HG02588 (cell line): ENCODE results near the gene ASIC4.

Experiments
- ATAC-seq: cut with Tn5 transposase; IDR thresholded peaks from one replicate; pipeline ENCODE4 v1.9.1; 2021; ENCODE audit warnings: mild to moderate bottlenecking, moderate library complexity; ENCODE audit not compliant: unreplicated experiment

ASIC4 gene

GRCh38 chr2:219514196-219514761, at the start of gene ASIC4:
Gene ASIC4, plus strand, starts transcription at chr2:219514482. Its CDS starts 243 bp downstream, at chr2:219514725.
- ATAC-seq: no peak

- no peak for ATAC-seq
Observed at GRCh38 chr2:219465659-219466561, 48.4 kb upstream of the ASIC4 start.

DNA sequence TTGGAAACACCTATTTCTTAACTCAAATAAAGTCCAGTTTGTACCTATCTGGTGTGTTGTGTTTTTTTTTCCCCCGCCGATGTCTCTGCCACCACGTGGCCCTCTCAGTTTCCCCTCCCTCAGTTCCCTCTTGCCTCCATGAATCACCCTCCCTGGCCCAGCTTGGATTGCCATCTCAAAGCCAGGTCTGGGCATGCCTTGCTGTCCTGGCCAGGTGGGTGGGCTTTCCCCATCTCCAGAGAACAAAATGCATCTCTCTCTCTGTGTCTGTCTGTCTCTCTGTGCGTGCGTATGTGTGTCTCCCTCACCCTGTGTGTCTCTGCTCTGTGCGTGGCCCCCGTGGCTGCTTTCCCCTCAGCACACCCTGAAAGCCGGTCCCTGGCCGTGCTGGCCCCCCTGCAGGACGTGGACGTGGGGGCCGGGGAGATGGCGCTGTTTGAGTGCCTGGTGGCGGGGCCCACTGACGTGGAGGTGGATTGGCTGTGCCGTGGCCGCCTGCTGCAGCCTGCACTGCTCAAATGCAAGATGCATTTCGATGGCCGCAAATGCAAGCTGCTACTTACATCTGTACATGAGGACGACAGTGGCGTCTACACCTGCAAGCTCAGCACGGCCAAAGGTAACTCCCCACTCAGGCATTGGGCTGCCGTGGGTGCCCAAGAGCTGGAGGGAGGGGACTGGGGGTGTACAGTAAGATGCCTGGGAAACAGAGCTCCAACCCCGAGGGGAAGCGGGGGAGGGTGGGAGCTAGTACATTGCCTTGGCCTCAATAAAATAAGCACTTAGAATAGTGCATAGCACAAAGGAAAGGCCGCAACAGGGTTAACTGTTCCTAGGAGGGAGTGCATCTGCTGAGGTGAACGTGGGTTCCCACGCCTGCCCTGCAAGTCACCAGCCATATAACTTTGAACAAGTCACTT, 47.2 kb upstream of the ASIC4 start:
- no peak for ATAC-seq

DNA sequence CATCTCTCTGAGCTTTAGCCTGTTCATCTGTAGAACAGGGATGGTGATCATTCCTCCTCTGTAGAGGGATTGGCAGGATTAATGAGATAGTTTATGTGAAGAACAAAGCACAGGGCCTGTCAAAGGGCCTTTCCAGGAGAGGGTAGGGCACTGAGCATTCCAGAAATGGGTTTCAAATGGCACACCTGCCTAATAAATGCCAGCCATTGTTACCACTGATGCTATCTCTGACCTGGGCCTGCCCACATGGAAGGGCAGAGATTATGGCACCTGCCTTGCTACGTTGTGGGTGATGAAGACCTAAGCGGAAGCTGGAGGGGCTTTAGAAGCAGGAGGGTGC, 46.6 kb upstream of the ASIC4 start:
- no peak for ATAC-seq

- ATAC-seq: no peak
Observed at GRCh38 chr2:219468410-219469185, 45.7 kb upstream of the ASIC4 start.

DNA sequence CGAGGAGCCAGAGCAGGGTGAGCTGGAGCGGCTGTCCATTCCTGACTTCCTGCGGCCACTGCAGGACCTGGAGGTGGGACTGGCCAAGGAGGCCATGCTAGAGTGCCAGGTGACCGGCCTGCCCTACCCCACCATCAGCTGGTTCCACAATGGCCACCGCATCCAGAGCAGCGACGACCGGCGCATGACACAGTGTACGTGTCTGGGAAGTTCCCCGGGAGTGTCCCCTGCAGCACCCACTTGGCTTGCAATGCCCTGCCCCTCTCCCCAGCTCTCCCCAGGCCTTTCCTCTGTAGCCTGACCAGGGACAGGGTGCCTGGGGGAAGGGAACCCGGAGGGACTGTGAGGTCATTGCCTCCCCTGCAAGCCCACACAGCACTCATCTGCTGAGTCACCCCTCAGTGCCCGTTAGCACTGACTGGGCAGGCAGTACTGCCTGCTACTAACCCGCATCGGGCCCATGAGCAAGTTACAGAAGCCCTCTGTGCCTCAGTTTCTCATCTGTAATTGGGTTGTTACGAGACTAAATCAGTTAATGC, 45.0 kb upstream of the ASIC4 start:
- no peak for ATAC-seq

DNA sequence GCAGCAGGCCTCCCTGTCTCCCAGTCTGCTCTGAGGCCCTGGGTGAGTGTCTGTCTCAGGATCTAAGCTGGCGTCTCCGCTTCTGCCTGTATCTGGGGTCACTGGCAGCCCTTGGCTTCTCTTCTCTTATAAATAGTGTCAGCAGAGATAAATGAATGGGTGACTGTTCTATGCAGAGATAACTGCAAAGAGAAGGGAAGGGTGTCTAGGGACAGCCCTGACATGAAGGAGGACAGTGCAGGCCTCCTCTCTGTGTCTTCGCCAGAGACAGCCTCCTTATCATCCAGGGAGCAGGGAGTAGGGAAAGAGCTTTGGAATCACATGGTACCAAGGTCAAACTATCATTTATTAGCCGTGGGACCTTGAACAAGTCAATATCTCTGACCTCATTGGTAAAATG, 43.9 kb upstream of the ASIC4 start:
- ATAC-seq: no peak

- ATAC-seq: no peak
Observed at GRCh38 chr2:219471476-219472371, 42.6 kb upstream of the ASIC4 start.

GRCh38 chr2:219472629-219473187, 41.6 kb upstream of the ASIC4 start:
- no peak for ATAC-seq

- no peak for ATAC-seq
Observed at GRCh38 chr2:219473511-219473910, 40.8 kb upstream of the ASIC4 start.

GRCh38 chr2:219474285-219475060, 39.8 kb upstream of the ASIC4 start:
- no peak for ATAC-seq

DNA sequence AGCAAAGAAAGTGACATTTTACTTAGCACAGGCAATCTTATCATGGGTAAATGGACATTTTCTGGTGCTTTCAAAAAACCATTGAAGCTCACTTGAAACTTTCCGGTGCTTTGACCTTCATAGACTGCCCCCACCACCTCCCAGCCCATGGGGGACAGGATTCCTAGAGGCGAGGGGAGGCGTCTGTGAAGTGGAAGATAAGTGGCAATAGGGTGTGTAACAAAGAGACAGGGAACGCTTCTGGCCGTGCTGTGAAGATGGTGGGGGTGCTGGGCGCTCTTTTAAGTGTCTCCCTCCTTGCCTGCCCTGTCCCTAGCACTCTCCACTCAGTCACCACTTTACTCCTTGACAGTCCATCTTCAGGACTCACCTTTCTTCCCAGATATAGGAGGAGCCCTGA, 39.0 kb upstream of the ASIC4 start:
- no peak for ATAC-seq

DNA sequence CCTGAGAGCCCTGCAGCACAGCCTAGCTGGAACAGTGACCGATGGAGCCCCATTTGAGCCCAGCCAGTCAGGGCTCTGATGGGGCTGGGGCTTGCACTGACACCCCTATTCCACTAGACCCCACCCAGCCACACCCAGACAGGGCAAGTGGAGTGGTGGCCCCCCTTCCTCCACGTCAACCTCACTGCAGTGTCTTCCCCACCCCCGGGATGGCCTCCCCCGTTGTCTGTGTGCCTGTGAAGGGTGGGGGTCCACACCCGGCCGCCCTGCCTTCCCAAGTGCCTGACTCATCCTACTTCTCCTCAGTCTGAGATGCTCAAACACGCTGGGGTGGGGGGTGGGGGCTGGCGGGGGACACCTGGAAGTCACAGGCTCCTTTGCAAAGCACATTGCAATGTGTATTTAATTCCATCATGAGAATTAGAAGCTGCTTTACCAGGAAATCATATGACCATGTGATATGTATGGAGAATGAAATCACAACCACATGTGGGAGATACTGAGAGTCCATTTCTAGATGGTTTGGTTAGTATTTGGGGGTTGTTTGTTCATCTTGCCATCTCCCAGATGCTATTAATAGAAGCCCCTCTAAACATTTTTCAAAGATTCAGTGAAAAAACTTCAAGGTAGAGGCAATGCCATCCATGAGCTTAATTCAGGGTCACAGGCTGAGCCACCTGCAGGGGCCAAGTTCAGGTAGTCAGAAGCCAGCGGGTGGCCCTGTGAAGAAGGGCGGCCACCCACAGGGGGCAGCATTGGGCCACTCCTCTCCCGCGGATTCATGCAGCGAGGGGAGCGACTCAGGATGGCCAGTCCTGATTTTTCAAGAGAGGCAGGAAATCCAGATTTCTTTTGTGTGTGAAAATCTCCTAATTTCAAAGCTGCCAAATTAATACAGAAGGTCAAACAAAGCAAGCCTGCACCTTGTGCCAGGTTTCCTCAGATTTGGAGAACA, 38.3 kb upstream of the ASIC4 start:
- ATAC-seq: peak; percentile 62

DNA sequence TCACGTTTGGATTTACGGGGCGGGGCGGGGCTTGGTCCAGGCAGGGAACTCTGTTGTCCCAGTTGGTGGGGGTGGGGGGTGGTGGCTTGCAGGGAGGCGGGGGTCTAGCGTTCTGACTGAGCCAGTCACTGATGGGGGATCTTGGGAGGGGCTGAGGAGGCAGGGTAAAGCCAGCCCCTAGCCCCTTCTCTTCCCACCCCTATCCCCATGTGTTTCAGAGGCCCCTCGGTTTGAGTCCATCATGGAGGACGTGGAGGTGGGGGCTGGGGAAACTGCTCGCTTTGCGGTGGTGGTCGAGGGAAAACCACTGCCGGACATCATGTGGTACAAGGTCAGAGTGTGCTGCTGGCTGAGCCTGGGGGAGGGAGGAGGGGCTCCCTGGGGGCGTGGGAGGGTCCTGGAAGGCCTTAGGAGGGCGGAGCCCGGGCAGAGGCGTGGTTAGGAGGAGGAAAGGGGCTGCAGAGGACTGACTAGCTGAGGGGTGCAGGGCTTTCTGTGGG, 37.6 kb upstream of the ASIC4 start:
- no peak for ATAC-seq

DNA sequence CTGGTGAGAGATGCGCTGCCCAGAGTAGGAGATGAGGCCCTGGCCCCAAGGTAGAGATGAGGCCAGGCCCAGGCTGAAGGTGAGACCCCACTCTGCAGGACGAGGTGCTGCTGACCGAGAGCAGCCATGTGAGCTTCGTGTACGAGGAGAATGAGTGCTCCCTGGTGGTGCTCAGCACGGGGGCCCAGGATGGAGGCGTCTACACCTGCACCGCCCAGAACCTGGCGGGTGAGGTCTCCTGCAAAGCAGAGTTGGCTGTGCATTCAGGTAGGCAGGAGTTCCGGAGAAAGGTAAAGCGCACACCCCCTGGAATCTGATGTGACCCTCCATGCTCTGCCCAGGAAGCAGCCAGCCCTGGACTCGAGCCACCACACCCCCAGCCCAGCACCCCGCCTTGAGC, 37.1 kb upstream of the ASIC4 start:
- ATAC-seq: no peak

DNA sequence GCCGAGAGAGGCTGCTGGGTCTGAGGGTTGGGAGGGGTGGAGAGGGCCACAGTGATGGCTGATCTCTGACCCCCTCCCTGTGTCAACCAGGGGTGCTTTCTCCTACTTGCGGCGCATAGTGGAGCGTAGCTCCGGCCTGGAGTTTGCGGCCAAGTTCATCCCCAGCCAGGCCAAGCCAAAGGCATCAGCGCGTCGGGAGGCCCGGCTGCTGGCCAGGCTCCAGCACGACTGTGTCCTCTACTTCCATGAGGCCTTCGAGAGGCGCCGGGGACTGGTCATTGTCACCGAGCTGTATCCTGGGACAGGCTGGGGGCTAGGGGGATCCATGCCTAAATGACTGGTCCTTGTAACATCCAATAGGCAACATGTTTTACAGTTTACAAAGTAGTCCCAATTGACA, 36.5 kb upstream of the ASIC4 start:
- no peak for ATAC-seq

DNA sequence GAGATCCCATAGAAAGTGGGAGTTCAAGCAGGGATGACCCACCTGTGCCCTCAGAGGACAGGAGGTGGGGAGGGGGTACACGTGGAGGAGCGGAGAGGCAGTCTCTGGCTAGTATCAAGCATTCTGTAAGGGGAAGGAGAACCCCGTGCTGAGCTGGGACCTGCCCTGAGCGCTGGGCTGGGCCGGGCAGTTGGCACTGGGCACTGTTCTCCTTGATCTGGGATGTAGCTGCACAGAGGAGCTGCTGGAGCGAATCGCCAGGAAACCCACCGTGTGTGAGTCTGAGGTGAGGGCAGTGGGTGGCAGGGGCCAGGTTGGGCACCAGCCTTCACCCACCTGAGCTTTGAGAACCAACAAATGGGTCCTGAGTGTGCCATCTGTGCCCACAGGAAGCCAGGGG, 35.4 kb upstream of the ASIC4 start:
- no peak for ATAC-seq
